ENCODE measurements around the gene STC2.

The STC2 gene

DNA sequence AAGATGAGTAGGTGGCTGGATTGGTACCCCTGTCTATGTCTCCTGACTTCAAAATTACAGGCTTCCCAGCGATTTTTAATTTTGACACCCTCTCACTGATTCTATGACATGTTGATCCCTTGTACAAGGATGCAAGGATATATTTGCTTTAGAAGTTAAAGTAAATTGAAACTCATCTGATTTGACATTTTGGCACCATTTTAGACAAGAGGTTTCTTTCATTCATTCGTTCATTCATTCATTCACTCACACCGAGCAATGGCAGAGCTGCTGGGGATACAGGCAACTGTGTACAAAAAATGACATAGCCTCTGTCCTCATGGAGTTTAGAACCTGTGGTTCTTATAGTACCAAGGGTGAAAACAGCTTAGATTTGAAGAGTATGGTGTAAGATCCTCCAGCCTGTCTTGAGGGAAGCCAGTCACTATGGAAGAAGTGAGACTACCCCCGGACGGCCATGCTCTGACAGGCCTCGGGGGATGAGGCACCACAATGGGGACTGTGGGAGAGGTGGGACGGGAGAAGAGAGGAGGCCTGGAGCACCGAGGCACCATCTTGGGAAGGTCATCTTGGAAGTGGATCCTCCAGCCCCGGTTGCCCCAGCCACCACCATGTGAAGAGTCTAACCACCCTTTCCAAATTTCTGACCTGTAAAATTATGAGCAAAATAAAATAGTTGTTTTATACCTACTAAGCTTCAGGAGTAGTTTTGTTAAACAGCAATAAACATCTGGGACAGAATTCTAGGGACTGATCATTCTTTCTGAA lies 16.2 kb downstream of the STC2 start:
- no peak for DNase-seq

GRCh38 chr5:173310861-173311785 lies 17.1 kb downstream of the STC2 start:
- DNase-seq = no peak

GRCh38 chr5:173310218-173310769 lies 17.9 kb downstream of the STC2 start:
- DNase-seq = no peak

GRCh38 chr5:173309731-173310130 lies 18.5 kb downstream of the STC2 start:
- DNase-seq = no peak

GRCh38 chr5:173308226-173308625 lies 20.0 kb downstream of the STC2 start:
- DNase-seq = no peak

DNA sequence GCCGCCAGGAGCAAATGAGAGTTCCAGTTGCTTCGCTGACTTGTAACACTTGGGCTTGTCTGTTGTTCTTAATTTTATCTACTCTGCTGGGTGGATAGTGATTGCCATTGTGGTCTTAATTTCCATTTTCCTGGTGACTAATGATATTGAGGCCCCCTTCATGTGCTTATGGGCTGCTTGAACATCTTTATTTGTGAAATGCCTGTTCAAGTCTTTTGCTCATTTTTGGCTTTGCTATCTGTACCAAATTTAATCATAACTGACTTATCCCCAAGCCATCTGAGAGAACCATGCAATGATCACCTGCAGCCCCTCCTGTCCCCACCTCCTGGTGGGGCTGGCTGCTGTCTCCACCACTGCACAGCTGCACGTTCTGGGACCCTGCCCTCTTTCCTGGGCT lies 20.5 kb downstream of the STC2 start:
- DNase-seq = no peak

DNA sequence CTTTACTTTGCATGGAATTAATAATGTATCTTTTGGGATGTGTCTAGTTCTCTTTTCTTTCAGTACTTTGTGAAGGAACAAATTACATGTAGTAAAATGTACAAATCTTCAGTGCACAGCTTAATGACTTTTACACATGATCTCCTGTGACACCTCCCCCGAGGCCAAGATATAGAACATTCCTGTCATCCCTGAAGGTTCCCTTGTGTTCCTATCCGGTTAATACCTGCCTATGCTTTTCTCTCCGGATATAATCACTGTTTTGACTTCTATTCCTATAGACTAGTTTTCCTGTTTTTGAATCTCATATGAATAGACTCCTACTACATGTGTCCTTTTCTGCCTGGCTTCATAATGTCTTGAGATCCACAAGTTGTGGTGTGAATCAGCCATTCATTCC lies 21.5 kb downstream of the STC2 start:
- DNase-seq = no peak

DNA sequence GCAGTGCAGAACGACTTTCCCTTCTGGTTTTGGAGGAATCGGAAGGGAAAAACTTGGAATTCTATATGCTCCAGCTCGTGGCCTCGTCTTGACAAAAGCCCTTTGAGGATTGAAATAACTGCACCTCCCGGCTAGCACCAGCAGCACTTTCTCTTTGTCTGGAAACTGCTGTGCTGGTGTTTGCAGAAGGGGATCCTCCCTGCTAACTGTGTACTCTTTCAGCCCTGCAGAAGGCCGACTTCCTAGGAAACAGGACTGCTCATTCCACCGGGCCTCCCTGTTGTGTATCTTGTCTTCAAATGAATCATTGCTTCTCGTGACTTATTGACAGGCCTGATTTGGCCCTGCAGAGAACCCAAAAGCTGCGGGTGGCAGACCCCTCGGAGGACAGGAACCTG lies 23.6 kb downstream of the STC2 start:
- DNase-seq = no peak

- DNase-seq = no peak
Measured at GRCh38 chr5:173303878-173304590, 24.2 kb downstream of the STC2 start.

DNA sequence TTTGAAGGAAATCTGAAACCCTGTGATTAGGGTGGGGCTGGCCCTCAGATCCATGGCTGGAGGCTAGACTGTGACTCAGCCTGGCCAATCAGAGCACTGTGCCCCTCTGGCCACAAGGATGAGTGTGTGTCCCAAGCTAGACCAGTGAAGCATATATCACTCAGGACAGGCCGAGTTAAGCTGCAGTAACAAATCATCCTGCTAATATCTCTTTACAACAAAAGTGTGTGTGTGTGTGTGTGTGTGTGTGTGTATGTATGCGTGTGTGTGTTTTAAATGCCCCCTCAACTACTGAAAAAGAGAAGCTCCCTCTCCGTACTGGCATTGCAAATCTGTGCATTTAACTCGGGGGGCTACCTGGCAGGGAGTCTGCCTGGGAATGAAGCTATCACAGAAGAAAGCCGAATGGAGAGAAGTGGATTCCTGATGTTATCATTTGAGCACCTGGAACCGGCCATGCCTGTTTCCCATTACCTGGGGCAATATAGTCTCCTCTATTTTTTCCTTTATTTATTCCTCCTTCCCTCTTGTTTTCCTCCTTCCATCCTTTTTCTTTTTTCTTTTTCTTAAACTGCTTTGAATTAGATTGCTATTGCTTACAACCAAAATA lies 25.6 kb downstream of the STC2 start:
- DNase-seq = no peak

DNA sequence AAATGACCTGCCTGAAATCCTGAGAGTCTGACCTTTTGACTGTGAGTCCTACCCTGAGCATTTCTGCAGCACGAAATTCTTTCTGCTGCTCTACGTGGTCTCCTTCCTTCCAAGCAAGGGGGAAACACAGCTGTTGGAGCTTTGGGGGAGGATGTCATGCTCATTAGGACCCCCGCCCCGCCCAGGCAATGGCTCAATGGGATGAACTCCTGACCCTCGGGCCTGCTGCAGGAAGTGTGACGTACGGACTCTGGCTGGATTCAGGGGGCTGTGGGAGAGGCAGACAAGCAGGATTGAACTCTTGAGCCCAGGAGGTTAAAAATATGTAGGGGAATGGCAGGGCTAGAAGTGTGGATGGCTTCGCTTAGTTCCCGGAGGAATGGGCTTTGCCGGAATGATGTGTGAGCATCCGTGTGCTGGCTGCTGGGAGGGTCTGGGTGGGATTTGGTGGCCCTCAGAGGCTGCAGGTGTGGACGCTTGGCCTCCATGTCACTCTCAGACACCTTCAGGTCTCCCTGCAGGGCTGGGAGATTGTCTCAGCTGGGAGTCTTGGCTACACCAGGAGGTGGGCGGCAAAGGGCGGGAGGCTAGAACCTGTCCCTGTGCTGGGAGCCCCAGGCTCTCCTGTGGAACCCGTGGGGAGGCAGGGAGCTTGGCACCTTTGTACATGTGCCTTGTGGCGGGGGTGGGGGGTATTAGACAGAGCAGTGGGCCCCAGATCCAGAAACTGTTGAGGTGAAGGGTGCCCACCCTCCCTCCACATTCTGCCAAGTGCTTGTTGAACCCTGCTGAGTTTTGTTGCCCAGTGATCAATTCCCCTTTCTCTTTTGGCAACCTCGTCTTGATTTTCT lies 26.3 kb downstream of the STC2 start:
- no peak for DNase-seq

DNA sequence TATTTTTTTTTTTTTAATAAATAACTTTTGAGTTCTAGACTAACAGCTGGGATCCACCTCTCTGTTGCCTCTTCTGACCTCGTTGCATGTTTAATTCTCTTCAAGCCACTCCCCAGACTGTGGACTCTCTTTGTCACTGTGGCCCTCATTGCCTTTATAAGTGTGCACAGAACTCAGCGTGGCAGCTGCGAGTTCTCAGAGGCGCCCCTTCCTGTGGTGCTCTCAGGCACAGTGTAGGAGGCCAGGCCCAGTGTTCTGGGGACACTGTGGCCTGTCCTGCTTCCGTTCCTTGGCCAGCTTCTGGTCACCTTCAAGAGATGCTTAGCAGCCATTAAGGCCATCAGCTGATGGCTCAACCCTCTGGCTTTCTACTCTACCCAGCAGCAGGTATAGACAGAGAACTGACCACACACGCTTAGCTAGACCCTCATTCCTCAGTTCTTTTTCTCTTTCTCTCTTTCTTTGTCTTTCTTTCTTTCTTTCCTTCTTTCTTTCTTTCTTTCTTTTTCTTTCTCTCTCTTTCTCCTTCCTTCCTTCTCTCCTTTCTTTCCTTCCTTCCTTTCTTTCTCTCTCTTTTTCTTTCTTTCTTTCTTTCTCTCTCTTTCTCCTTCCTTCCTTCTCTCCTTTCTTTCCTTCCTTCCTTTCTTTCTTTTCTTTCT lies 27.7 kb downstream of the STC2 start:
- no peak for DNase-seq

- no peak for DNase-seq
Measured at GRCh38 chr5:173299820-173300219, 28.4 kb downstream of the STC2 start.

GRCh38 chr5:173298213-173298926 lies 29.8 kb downstream of the STC2 start:
- DNase-seq = no peak

GRCh38 chr5:173297813-173298212 lies 30.4 kb downstream of the STC2 start:
- DNase-seq = no peak

DNA sequence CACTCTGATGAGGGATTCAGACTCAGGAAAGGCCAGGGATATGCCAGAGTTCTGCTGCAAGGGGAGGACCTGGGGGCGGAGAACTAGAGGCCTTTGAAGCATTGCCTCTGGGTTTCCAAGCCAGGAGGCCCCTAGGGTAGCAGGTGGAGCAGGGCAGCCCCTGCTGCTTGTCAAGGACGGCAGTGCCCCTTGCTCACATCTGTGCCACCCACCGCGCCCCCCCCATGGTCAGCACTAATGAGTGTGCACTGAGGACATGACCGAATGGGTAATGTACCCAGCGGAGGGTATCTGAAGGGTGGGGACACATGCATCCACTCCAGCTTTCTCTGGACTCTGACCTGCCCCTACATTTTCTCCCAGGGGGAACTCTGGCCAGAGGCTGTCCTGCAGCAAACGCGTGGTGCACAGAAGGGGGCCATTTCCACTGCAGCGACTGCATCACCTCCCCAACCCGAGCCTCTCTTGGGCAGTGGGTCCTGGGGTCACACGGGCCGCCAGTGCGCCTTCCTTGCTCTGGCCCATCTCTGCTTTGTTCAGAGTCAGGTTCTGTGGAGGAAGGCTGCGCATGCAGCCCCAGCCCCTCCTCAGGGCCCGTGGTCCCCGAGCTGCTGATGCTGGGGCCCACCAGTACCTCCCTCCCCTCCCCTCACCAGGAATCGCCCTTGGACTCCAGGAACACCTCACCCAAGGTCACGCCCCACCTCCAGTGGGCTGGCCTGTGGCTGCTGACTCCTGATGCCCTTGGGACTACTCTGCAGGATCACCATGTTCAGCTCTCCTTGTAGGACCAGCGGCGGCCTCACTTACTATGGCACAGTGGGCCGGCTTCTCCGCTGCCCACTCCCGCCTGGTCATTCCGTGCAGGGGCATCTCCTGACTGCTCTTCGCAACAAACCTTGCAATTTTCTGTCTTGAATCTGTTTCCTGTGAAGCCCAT lies 31.2 kb downstream of the STC2 start:
- no peak for DNase-seq

GRCh38 chr5:173295796-173296195 lies 32.4 kb downstream of the STC2 start:
- DNase-seq = no peak

- DNase-seq = no peak
Measured at GRCh38 chr5:173294673-173295320, 33.4 kb downstream of the STC2 start.

Data from stimulated activated naive CD4-positive, alpha-beta T cell (primary cell).